Calu3 (cell line): ENCODE measurements around the gene PUM1. TPM values are rescaled to one million over a fixed set of nuclear protein-coding genes. Genes with fewer than 3 reads are reported as not detected.

Experiments used
- BruUV-seq: library from RNA; stranded (reverse); fragments of 400-500 nt; replicated peaks from 2 replicates; lab custom pipeline; 2021; lab: Mats Ljungman, UMichigan
- CTCF ChIA-PET: fragments of 300-600 bp; sonication (Branson Sonifier 250); formaldehyde crosslinking; loops from one replicate; lab custom pipeline; 2022; ENCODE audit warnings: antibody characterized with exemption; lab: Charles Lee
- DNase-seq: peaks from one replicate; pipeline ENCODE4 v3.0.0; 2022
- H3K27ac Mint-ChIP-seq: one replicate; pipeline ENCODE4 v1.8.0; 2022; ENCODE audit warnings: mixed read lengths; ENCODE audit not compliant: unreplicated experiment
- H3K27me3 Mint-ChIP-seq: one replicate; pipeline ENCODE4 v1.8.0; 2022; ENCODE audit warnings: mixed read lengths; ENCODE audit not compliant: unreplicated experiment
- H3K36me3 Mint-ChIP-seq: one replicate; pipeline ENCODE4 v1.8.0; 2022; ENCODE audit warnings: mild to moderate bottlenecking, moderate library complexity, mixed read lengths; ENCODE audit not compliant: insufficient read depth, unreplicated experiment
- H3K4me1 Mint-ChIP-seq: one replicate; pipeline ENCODE4 v1.8.0; 2022; ENCODE audit warnings: mild to moderate bottlenecking, low read depth, mixed read lengths; ENCODE audit not compliant: unreplicated experiment
- H3K4me3 Mint-ChIP-seq: one replicate; pipeline ENCODE4 v1.8.0; 2022; ENCODE audit warnings: mild to moderate bottlenecking, low read depth, moderate library complexity, mixed read lengths; ENCODE audit not compliant: unreplicated experiment
- H3K9me3 Mint-ChIP-seq: one replicate; pipeline ENCODE4 v1.8.0; 2022; ENCODE audit warnings: low read depth, mixed read lengths; ENCODE audit not compliant: unreplicated experiment
- intact Hi-C: fragments of 100-400 bp; cut with micrococcal nuclease; formaldehyde crosslinking; loops from one replicate; pipeline ENCODE4 v1.10.0; 2022; ENCODE audit not compliant: unreplicated experiment
- total RNA-seq: library from RNA; stranded (reverse); gene quantifications from 2 replicates; pipeline ENCODE4 v1.2.3, GENCODE V29; 2022
- TF ChIP-seq, protein P1 (sequence below): fragments of 200-600 bp; IDR thresholded peaks from one replicate; pipeline ENCODE4 v1.8.0; 2022; ENCODE audit warnings: antibody characterized with exemption; ENCODE audit not compliant: unreplicated experiment

Gene PUM1
- total RNA-seq, 1 experiment from 2014 or later, result 163 TPM

DNA sequence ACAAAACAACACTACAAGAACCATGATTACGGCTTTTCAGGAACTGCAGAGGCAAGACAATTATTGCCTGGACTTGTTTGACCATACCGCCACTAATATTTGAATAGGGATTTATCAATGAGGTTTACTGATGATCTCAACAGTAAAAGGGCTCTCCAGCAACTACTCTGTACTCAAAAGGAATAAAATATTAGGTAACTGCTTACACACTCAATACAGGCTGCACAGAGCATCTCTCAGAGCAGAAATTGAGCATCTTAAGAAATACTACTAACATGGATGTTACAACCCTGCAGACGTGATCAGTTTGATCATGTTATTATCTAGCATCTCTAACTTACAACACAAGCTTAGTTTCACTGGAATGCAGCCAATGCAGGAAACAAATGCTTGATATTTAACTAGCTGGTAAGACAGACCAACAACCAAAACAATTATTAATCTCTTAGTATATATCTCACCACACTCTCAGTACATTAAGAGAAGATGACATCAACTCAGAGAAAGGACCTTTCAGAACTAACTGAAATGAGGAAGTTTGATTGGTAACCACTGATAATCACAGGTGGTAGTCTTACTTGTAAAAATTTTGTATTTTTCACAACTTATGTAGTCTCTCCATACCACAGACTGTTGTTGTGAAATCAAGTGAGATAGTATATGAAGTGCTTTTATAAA is 52.2 kb downstream of the PUM1 start:
- DNase-seq, result peak; percentile 12
- no TSS peak for BruUV-seq
- Mint-ChIP-seq H3K27me3 (no peaks in the 10 kb centered on the region), H3K4me3 (no peak overlapping the region), H3K36me3 (peaks cover 34% of the 10 kb centered on the region), H3K9me3 (no peaks in the 10 kb centered on the region), H3K27ac (no peak overlapping the region), H3K4me1 (peaks cover 51% of the 10 kb centered on the region)
- CTCF ChIA-PET, result interaction anchor here (0.9 kb wide), 1 partner anchor 13 kb away, joined by 3 read pairs; no protein-coding TSS in a partner anchor
- intact Hi-C loops, result no loop called here
- TF ChIP-seq, protein P1, sequence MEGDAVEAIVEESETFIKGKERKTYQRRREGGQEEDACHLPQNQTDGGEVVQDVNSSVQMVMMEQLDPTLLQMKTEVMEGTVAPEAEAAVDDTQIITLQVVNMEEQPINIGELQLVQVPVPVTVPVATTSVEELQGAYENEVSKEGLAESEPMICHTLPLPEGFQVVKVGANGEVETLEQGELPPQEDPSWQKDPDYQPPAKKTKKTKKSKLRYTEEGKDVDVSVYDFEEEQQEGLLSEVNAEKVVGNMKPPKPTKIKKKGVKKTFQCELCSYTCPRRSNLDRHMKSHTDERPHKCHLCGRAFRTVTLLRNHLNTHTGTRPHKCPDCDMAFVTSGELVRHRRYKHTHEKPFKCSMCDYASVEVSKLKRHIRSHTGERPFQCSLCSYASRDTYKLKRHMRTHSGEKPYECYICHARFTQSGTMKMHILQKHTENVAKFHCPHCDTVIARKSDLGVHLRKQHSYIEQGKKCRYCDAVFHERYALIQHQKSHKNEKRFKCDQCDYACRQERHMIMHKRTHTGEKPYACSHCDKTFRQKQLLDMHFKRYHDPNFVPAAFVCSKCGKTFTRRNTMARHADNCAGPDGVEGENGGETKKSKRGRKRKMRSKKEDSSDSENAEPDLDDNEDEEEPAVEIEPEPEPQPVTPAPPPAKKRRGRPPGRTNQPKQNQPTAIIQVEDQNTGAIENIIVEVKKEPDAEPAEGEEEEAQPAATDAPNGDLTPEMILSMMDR, result no peak

DNA sequence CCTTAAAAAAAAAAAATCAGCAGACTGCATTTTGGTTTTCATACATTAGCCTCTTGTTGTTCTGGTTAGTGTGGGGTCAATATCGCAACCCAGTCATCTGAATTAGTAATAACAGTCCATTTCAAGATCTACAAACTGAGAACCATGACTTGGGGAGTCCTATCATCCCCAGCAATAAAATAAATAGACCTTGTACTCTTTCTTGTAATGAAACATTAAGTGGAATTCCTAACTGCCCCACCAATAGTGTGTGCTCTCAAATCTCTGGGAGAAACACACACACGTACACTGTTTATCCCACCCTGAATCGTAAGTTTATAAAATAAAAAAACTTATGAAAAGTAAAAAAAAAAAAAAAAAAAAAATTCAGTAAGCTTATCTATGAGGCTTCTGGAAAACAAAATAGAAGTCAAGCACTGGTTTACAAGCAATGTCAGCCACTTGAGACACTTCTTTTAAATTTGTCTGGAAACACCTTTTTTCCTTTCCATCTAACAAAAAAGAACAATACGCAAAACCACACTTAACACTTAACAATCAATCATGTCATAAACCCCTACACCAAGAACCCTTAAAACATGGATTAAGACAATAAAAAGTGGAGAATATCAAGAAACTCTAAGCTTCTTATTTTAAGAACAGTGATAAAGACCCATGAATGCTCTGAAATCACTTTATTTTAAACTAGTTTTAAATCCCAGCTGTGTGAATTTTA is 53.1 kb downstream of the PUM1 start:
- Mint-ChIP-seq H3K27me3 (no peaks in the 10 kb centered on the region), H3K4me3 (no peak overlapping the region), H3K27ac (no peak overlapping the region), H3K4me1 (peaks cover 56% of the 10 kb centered on the region), H3K9me3 (no peaks in the 10 kb centered on the region), H3K36me3 (peaks cover 26% of the 10 kb centered on the region)
- no peak for DNase-seq
- CTCF ChIA-PET, result interaction anchor here (0.6 to 1.0 kb wide), 3 partner anchors 9 to 625 kb away, joined by 3 to 4 read pairs (median 4); no protein-coding TSS in a partner anchor
- intact Hi-C loops, result no loop called here
- no TSS peak for BruUV-seq
- TF ChIP-seq, protein P1, result no peak

DNA sequence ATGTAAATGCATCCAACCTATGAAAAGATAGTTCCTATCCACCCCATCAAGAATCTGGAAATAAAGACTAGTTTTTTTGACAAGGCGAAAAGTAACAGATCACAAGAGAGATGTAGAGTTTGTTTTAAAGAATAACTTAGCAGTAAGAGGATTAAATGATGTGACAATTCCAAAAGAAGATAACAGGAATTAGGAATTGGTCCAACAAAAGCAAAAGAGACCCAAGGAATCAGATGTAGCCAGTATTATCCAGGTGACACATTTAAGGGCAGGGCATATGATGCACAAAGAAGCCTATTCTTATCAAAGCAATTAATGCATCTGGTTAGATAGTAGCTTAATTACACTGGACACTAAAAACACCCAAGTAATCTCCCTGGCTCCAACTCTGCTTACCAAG is 53.8 kb downstream of the PUM1 start:
- no peaks in the 10 kb centered on the region for H3K9me3 Mint-ChIP-seq
- peaks cover 27% of the 10 kb centered on the region for H3K36me3 Mint-ChIP-seq
- H3K27ac Mint-ChIP-seq, result peak overlapping the region; percentile 36
- BruUV-seq, result no TSS peak
- no peaks in the 10 kb centered on the region for H3K27me3 Mint-ChIP-seq
- TF ChIP-seq, protein P1, result no peak
- CTCF ChIA-PET, result interaction anchor here (1.0 to 1.5 kb wide), 2 partner anchors 9 kb away, joined by 3 read pairs; no protein-coding TSS in a partner anchor
- intact Hi-C loops, result no loop called here
- peaks cover 52% of the 10 kb centered on the region for H3K4me1 Mint-ChIP-seq
- H3K4me3 Mint-ChIP-seq, result no peak overlapping the region
- no peak for DNase-seq

DNA sequence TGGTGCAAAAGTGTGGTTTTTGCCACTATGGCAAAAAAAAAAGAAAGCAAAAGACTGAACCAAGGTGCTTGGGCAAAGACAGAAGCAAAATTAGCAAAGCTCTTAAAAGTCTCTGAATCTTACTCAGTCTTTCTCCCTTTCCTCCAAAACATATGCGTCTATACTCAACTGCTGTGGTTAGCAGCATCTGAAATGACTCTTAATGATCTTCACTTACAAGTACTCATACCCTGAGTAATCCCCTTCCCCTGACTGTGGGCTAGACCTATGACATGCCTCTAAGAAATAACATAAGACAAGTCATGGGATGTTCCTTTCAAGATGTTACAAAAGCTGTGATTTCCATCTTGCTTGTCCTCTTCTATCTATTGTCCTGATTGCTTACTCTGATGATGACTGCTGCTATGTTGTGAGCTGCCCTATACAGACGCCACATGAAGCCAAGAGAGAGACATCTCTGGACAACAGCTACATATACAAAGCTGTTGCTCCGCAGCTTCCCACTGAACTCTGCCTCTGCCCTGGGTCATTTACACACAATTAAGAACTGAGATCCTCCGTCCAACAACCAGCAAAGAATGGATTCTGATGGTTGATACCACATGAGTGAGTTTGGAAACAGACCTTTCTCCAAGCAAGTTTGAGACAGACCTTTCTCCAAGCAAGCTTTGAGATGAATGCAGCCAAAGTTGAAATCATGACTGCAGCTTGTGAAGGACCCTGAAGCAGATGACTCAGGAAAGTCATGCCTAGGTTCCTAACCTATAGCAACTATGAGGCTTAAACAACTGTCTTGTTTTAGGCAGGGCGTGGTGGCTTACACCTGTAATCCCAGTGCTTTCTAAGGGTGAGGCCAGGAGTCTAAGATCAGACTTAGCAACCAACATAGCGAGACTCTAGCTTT is 55.2 kb downstream of the PUM1 start:
- Mint-ChIP-seq H3K36me3 (peaks cover 35% of the 10 kb centered on the region), H3K27me3 (no peaks in the 10 kb centered on the region), H3K27ac (no peak overlapping the region), H3K4me3 (no peak overlapping the region), H3K9me3 (no peaks in the 10 kb centered on the region), H3K4me1 (peaks cover 51% of the 10 kb centered on the region)
- no TSS peak for BruUV-seq
- TF ChIP-seq, protein P1, result no peak
- no peak for DNase-seq
- CTCF ChIA-PET, result interaction anchor here (0.6 to 1.9 kb wide), 4 partner anchors 8 to 29 kb away, joined by 3 to 6 read pairs (median 4); no protein-coding TSS in a partner anchor
- intact Hi-C loops, result no loop called here
